WTC11 (cell line): ENCODE measurements around the gene PM20D2. TPM values are rescaled to one million over a fixed set of nuclear protein-coding genes. Genes with fewer than 3 reads are reported as not detected.

Experiments
- ATAC-seq: fragments of 200-7000 bp; cut with Tn5 transposase; 2 replicates; pipeline ENCODE4 v1.10.0; 2021; ENCODE audit warnings: mild to moderate bottlenecking, moderate library complexity
- Bru-seq: library from RNA; stranded (reverse); fragments of 400-500 nt; gene quantifications from one replicate; lab custom pipeline; 2021; lab: Mats Ljungman, UMichigan
- CTCF ChIA-PET: fragments of 300-600 bp; sonication (Branson Sonifier 250); formaldehyde crosslinking; loops from one replicate; lab custom pipeline; 2021; ENCODE audit warnings: antibody characterized with exemption; lab: Charles Lee
- POLR2A ChIA-PET: fragments of 350-600 bp; sonication (Branson Sonifier 250); formaldehyde crosslinking; loops from one replicate; lab custom pipeline; 2021; ENCODE audit warnings: antibody characterized with exemption; lab: Charles Lee
- DNase-seq: peaks from one replicate; pipeline ENCODE4 v3.0.0; 2021; ENCODE audit warnings: low spot score
- H3K27ac Mint-ChIP-seq: 2 replicates; pipeline ENCODE4 v1.8.0; 2021; ENCODE audit warnings: mixed read lengths
- H3K27me3 Mint-ChIP-seq: 2 replicates; pipeline ENCODE4 v1.8.0; 2021; ENCODE audit warnings: low read depth, mild to moderate bottlenecking, moderate library complexity, mixed read lengths
- H3K36me3 Mint-ChIP-seq: 2 replicates; pipeline ENCODE4 v1.8.0; 2021; ENCODE audit warnings: mixed read lengths
- H3K4me1 Mint-ChIP-seq: 2 replicates; pipeline ENCODE4 v1.8.0; 2022; ENCODE audit warnings: mixed read lengths
- H3K4me3 Mint-ChIP-seq: 2 replicates; pipeline ENCODE4 v1.8.0; 2021; ENCODE audit warnings: mild to moderate bottlenecking, moderate library complexity, mixed read lengths
- H3K9me3 Mint-ChIP-seq: 2 replicates; pipeline ENCODE4 v1.8.0; 2021; ENCODE audit warnings: mixed read lengths
- CBFB ChIP-seq: sonication (generic); formaldehyde crosslinking; IDR thresholded peaks from 2 replicates; pipeline ENCODE4 v1.8.1; 2022; ENCODE audit warnings: mild to moderate bottlenecking, low read depth, missing genetic modification reagents
- CREB1 ChIP-seq: sonication (generic); formaldehyde crosslinking; IDR thresholded peaks from 2 replicates; pipeline ENCODE4 v1.8.0; 2023; ENCODE audit warnings: mild to moderate bottlenecking, missing genetic modification reagents
- CREM ChIP-seq: sonication (generic); formaldehyde crosslinking; IDR thresholded peaks from 2 replicates; pipeline ENCODE4 v1.8.1; 2022; ENCODE audit warnings: mild to moderate bottlenecking, missing genetic modification reagents, moderate library complexity
- FOXJ3 ChIP-seq: sonication (generic); formaldehyde crosslinking; IDR thresholded peaks from 2 replicates; pipeline ENCODE4 v1.9.0; 2021; ENCODE audit warnings: missing genetic modification reagents, mild to moderate bottlenecking, borderline replicate concordance
- GTF2I ChIP-seq: fragments of 250-450 bp; sonication (Bioruptor Pico); conservative IDR thresholded peaks from 2 replicates; pipeline ENCODE4 v1.4.0; 2021; ENCODE audit warnings: mild to moderate bottlenecking
- JAZF1 ChIP-seq: fragments of 250-450 bp; sonication (Bioruptor Pico); IDR thresholded peaks from 2 replicates; pipeline ENCODE4 v1.9.0; 2021; ENCODE audit warnings: moderate library complexity, mild to moderate bottlenecking, inconsistent platforms
- NR3C1 ChIP-seq: sonication (generic); formaldehyde crosslinking; conservative IDR thresholded peaks from 2 replicates; pipeline ENCODE4 v1.8.1; 2023; ENCODE audit warnings: low read depth, mild to moderate bottlenecking, missing genetic modification reagents
- ZNF121 ChIP-seq: sonication (generic); formaldehyde crosslinking; IDR thresholded peaks from 2 replicates; pipeline ENCODE4 v1.8.0; 2023; ENCODE audit warnings: missing genetic modification reagents
- ZNF416 ChIP-seq: fragments of 250-450 bp; sonication (Bioruptor Pico); IDR thresholded peaks from 2 replicates; pipeline ENCODE4 v1.9.0; 2021; ENCODE audit warnings: mild to moderate bottlenecking, inconsistent platforms
- long read RNA-seq, 3 experiments: library from RNA in 1 of 3; library from capped mRNA in 1 of 3; library from polyadenylated mRNA in 1 of 3; unstranded in 2 of 3; stranded (forward) in 1 of 3; transcript quantifications; one replicate each; pipeline ENCODE4 v2.0.0, GENCODE V29; 2021
- total RNA-seq: library from RNA; stranded (reverse); gene quantifications from 3 replicates; pipeline ENCODE4 v1.2.3, GENCODE V29; 2021
- TF ChIP-seq, protein P1 (sequence below): sonication (generic); formaldehyde crosslinking; IDR thresholded peaks from 2 replicates; pipeline ENCODE4 v1.8.1; 2023; ENCODE audit warnings: mild to moderate bottlenecking, missing genetic modification reagents, moderate library complexity
- TF ChIP-seq, protein P2 (sequence below): fragments of 250-450 bp; sonication (Bioruptor Pico); IDR thresholded peaks from 2 replicates; pipeline ENCODE4 v1.8.0; 2021; ENCODE audit warnings: mild to moderate bottlenecking
- TF ChIP-seq, protein P3 (sequence below): fragments of 250-450 bp; sonication (Bioruptor Pico); IDR thresholded peaks from 2 replicates; pipeline ENCODE4 v1.9.0; 2021; ENCODE audit warnings: mild to moderate bottlenecking
- TF ChIP-seq, protein P4 (sequence below): fragments of 250-450 bp; sonication (Bioruptor Pico); conservative IDR thresholded peaks from 2 replicates; pipeline ENCODE4 v1.9.0; 2021; ENCODE audit warnings: mild to moderate bottlenecking
- TF ChIP-seq, protein P5 (sequence below): sonication (generic); formaldehyde crosslinking; IDR thresholded peaks from 2 replicates; pipeline ENCODE4 v1.8.0; 2023; ENCODE audit warnings: missing genetic modification reagents
- TF ChIP-seq, protein P6 (sequence below): sonication (generic); formaldehyde crosslinking; IDR thresholded peaks from 2 replicates; pipeline ENCODE4 v1.8.1; 2022; ENCODE audit warnings: mild to moderate bottlenecking, moderate library complexity, missing genetic modification reagents
- TF ChIP-seq, protein P7 (sequence below): sonication (generic); formaldehyde crosslinking; IDR thresholded peaks from 2 replicates; pipeline ENCODE4 v1.8.0; 2023; ENCODE audit warnings: missing genetic modification reagents, mild to moderate bottlenecking, borderline replicate concordance
- TF ChIP-seq, protein P8 (sequence below): sonication (generic); formaldehyde crosslinking; IDR thresholded peaks from 2 replicates; pipeline ENCODE4 v1.8.1; 2023; ENCODE audit warnings: mild to moderate bottlenecking, missing genetic modification reagents, moderate library complexity
- TF ChIP-seq, protein P9 (sequence below): sonication (generic); formaldehyde crosslinking; conservative IDR thresholded peaks from 2 replicates; pipeline ENCODE4 v1.8.1; 2023; ENCODE audit warnings: mild to moderate bottlenecking, low read depth, missing genetic modification reagents, moderate library complexity

The PM20D2 gene
- total RNA-seq = 4.8 to 5.1 TPM (median 4.9 TPM) in 3 replicates
- percentile 56 among the genes with signal in this experiment for Bru-seq, nascent RNA
- long read RNA-seq, experiment 1, full-length matches to known transcripts = 34 of 45 reads
- long read RNA-seq, experiment 1, partial matches to known transcripts = 3 of 45 reads
- long read RNA-seq, experiment 1, other reads (novel, unspliced or antisense) = 8 of 45 reads
- long read RNA-seq, experiment 2, full-length matches to known transcripts = 5 of 14 reads
- long read RNA-seq, experiment 2, partial matches to known transcripts = 8 of 14 reads
- long read RNA-seq, experiment 2, other reads (novel, unspliced or antisense) = 1 of 14 reads
- long read RNA-seq, experiment 3, partial matches to known transcripts = 1 of 1 reads
- long read RNA-seq, experiment 3, other reads (novel, unspliced or antisense) = 0 of 1 reads

- POLR2A ChIA-PET = interaction anchor here (0.5 to 1.6 kb wide), 4 partner anchors 56 to 442 kb away, joined by 3 to 11 read pairs (median 4); partner anchors contain the start of gene PNRC1
- H3K4me3 Mint-ChIP-seq = peak within 1 kb of the TSS; percentile 67
- no peaks in the 10 kb centered on the region for H3K9me3 Mint-ChIP-seq
- CTCF ChIA-PET = interaction anchor here (0.7 to 6.9 kb wide), 7 partner anchors 8 to 226 kb away, joined by 3 to 29 read pairs (median 3); no protein-coding TSS in a partner anchor
- no peak within 1 kb of the TSS for H3K27ac Mint-ChIP-seq
- peak; percentile 58 for DNase-seq
- peaks cover 75% of the 10 kb centered on the region for H3K27me3 Mint-ChIP-seq
- peaks cover 9% of the 10 kb centered on the region for H3K4me1 Mint-ChIP-seq
- H3K36me3 Mint-ChIP-seq = no peaks in the 10 kb centered on the region
- ATAC-seq = peak; percentile 84
- TF ChIP-seq CBFB (CRISPR knock-in tag) (0 out of 2 replicates have a peak, but pooled peaks have one; percentile 42), CREM (CRISPR knock-in tag) (peak; percentile 85), JAZF1 (CRISPR knock-in tag) (no peak), CREB1 (CRISPR knock-in tag) (peak; percentile 70; the same call in 1 of the 2 replicates), FOXJ3 (CRISPR knock-in tag) (no peak), NR3C1 (CRISPR knock-in tag) (no peak), GTF2I (CRISPR knock-in tag) (no peak), ZNF416 (CRISPR knock-in tag) (no peak), ZNF121 (CRISPR knock-in tag) (no peak; the same call in 1 of the 2 replicates)
- TF ChIP-seq, protein P1, sequence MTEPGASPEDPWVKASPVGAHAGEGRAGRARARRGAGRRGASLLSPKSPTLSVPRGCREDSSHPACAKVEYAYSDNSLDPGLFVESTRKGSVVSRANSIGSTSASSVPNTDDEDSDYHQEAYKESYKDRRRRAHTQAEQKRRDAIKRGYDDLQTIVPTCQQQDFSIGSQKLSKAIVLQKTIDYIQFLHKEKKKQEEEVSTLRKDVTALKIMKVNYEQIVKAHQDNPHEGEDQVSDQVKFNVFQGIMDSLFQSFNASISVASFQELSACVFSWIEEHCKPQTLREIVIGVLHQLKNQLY = no peak; the same call in 1 of the 2 replicates
- TF ChIP-seq, protein P2, sequence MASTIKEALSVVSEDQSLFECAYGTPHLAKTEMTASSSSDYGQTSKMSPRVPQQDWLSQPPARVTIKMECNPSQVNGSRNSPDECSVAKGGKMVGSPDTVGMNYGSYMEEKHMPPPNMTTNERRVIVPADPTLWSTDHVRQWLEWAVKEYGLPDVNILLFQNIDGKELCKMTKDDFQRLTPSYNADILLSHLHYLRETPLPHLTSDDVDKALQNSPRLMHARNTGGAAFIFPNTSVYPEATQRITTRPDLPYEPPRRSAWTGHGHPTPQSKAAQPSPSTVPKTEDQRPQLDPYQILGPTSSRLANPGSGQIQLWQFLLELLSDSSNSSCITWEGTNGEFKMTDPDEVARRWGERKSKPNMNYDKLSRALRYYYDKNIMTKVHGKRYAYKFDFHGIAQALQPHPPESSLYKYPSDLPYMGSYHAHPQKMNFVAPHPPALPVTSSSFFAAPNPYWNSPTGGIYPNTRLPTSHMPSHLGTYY (CRISPR knock-in tag) = no peak
- TF ChIP-seq, protein P3, sequence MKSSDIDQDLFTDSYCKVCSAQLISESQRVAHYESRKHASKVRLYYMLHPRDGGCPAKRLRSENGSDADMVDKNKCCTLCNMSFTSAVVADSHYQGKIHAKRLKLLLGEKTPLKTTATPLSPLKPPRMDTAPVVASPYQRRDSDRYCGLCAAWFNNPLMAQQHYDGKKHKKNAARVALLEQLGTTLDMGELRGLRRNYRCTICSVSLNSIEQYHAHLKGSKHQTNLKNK = no peak
- TF ChIP-seq, protein P4, sequence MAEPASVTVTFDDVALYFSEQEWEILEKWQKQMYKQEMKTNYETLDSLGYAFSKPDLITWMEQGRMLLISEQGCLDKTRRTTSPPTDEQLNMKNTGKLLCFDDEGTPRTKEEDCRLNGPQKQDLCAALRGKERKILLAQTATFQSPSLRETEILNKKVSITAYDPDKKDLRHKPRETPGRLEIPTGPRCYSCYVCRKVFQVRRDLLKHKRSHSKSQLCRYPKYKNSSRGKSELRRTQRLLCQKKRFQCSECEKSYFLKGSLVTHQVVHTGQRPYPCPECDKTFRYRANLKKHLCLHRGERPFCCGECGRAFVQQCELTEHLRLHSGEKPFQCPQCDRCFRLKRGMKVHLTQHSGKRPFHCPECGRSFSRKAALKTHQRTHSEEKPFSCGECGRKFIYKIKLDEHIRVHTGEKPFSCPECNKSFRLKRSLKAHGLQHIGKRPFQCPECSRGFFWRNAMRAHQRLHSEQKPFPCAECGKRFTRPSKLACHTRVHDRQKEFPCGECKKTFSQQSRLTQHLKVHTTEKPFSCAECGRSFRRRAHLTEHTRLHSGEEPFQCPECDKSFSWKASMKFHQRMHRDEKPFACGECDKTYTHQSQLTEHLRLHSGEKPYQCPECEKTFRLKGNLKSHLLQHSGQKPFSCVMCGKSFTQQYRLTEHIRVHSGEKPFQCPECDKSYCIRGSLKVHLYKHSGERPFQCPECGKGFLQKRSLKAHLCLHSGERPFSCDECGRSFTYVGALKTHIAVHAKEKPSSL (CRISPR knock-in tag) = no peak
- TF ChIP-seq, protein P5, sequence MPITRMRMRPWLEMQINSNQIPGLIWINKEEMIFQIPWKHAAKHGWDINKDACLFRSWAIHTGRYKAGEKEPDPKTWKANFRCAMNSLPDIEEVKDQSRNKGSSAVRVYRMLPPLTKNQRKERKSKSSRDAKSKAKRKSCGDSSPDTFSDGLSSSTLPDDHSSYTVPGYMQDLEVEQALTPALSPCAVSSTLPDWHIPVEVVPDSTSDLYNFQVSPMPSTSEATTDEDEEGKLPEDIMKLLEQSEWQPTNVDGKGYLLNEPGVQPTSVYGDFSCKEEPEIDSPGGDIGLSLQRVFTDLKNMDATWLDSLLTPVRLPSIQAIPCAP (CRISPR knock-in tag) = no peak; the same call in none of the 2 replicates
- TF ChIP-seq, protein P6, sequence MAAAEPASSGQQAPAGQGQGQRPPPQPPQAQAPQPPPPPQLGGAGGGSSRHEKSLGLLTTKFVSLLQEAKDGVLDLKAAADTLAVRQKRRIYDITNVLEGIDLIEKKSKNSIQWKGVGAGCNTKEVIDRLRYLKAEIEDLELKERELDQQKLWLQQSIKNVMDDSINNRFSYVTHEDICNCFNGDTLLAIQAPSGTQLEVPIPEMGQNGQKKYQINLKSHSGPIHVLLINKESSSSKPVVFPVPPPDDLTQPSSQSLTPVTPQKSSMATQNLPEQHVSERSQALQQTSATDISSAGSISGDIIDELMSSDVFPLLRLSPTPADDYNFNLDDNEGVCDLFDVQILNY (CRISPR knock-in tag) = peak; percentile 98
- TF ChIP-seq, protein P7, sequence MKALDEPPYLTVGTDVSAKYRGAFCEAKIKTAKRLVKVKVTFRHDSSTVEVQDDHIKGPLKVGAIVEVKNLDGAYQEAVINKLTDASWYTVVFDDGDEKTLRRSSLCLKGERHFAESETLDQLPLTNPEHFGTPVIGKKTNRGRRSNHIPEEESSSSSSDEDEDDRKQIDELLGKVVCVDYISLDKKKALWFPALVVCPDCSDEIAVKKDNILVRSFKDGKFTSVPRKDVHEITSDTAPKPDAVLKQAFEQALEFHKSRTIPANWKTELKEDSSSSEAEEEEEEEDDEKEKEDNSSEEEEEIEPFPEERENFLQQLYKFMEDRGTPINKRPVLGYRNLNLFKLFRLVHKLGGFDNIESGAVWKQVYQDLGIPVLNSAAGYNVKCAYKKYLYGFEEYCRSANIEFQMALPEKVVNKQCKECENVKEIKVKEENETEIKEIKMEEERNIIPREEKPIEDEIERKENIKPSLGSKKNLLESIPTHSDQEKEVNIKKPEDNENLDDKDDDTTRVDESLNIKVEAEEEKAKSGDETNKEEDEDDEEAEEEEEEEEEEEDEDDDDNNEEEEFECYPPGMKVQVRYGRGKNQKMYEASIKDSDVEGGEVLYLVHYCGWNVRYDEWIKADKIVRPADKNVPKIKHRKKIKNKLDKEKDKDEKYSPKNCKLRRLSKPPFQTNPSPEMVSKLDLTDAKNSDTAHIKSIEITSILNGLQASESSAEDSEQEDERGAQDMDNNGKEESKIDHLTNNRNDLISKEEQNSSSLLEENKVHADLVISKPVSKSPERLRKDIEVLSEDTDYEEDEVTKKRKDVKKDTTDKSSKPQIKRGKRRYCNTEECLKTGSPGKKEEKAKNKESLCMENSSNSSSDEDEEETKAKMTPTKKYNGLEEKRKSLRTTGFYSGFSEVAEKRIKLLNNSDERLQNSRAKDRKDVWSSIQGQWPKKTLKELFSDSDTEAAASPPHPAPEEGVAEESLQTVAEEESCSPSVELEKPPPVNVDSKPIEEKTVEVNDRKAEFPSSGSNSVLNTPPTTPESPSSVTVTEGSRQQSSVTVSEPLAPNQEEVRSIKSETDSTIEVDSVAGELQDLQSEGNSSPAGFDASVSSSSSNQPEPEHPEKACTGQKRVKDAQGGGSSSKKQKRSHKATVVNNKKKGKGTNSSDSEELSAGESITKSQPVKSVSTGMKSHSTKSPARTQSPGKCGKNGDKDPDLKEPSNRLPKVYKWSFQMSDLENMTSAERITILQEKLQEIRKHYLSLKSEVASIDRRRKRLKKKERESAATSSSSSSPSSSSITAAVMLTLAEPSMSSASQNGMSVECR (CRISPR knock-in tag) = peak; percentile 93
- TF ChIP-seq, protein P8, sequence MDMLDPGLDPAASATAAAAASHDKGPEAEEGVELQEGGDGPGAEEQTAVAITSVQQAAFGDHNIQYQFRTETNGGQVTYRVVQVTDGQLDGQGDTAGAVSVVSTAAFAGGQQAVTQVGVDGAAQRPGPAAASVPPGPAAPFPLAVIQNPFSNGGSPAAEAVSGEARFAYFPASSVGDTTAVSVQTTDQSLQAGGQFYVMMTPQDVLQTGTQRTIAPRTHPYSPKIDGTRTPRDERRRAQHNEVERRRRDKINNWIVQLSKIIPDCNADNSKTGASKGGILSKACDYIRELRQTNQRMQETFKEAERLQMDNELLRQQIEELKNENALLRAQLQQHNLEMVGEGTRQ = peak; percentile 20; the same call in 1 of the 2 replicates
- TF ChIP-seq, protein P9, sequence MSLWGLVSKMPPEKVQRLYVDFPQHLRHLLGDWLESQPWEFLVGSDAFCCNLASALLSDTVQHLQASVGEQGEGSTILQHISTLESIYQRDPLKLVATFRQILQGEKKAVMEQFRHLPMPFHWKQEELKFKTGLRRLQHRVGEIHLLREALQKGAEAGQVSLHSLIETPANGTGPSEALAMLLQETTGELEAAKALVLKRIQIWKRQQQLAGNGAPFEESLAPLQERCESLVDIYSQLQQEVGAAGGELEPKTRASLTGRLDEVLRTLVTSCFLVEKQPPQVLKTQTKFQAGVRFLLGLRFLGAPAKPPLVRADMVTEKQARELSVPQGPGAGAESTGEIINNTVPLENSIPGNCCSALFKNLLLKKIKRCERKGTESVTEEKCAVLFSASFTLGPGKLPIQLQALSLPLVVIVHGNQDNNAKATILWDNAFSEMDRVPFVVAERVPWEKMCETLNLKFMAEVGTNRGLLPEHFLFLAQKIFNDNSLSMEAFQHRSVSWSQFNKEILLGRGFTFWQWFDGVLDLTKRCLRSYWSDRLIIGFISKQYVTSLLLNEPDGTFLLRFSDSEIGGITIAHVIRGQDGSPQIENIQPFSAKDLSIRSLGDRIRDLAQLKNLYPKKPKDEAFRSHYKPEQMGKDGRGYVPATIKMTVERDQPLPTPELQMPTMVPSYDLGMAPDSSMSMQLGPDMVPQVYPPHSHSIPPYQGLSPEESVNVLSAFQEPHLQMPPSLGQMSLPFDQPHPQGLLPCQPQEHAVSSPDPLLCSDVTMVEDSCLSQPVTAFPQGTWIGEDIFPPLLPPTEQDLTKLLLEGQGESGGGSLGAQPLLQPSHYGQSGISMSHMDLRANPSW (CRISPR knock-in tag) = no peak
These were observed at the start of gene PM20D2 for GRCh38 chr6:89145956-89146717. PM20D2 (plus strand) TSS chr6:89146055; CDS start chr6:89146145, 90 bp downstream.
